GM21381 (cell line): Measurements from ENCODE around the gene NOTCH1.

Source experiments
- ATAC-seq: cut with Tn5 transposase; IDR thresholded peaks from one replicate; pipeline ENCODE4 v1.9.1; 2021; ENCODE audit warnings: mild to moderate bottlenecking, moderate library complexity; ENCODE audit not compliant: unreplicated experiment

Gene NOTCH1

DNA sequence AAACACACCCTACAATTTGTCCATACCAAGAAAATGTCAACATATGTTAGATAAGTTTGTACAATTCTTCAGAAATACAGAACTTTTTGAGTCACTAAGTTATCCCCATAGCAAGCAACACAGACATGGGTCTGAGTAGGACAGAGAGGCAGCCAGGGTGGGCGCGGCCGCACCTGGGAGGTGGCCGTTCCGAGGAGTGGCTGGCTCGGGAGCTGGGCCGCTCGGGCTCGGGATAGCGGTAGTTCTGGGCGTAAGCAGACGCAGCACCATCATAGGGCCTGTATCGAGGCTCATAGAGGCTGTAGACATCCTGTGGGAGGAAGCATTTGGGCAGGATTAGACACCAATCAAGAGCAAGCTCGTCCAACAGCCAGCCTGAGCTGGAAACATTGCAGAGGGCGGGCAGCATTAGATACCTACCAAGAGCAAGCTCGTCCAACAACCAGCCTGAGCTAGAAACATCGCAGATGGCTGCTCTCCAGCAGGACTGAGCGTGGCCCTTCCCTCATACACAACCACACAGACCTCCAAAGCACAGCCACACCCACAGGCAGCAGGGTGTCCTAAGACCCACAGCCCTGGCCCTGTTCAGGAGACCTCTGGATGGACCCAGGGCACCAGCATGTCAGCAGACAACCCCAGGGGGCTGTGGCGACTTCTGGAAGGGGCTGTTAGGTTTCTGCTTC, 73.9 kb downstream of the NOTCH1 start:
- ATAC-seq, result no peak

GRCh38 chr9:136470792-136471469, 74.9 kb downstream of the NOTCH1 start:
- ATAC-seq, result no peak

- ATAC-seq, result no peak
Observed at GRCh38 chr9:136470356-136470755, 75.5 kb downstream of the NOTCH1 start.

DNA sequence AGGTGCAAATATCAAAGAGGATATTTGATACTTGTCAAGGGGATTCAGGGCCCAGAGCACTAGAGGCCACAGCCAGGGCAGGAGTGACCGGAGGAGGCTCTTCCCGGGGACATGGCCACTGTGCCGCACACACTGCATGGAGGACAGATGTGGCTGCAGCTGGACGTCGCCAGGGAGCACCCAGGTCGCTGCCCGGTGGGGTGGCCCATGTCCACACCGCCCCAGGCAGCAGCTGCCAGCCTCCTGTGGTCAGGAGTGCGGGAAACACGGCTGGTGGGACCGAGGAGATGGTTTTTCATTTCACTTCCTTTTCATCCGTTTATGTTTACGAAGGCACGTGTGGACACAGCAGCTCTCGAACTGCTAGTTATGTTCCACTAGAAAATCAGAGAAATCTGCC, 78.1 kb downstream of the NOTCH1 start:
- ATAC-seq, result no peak

DNA sequence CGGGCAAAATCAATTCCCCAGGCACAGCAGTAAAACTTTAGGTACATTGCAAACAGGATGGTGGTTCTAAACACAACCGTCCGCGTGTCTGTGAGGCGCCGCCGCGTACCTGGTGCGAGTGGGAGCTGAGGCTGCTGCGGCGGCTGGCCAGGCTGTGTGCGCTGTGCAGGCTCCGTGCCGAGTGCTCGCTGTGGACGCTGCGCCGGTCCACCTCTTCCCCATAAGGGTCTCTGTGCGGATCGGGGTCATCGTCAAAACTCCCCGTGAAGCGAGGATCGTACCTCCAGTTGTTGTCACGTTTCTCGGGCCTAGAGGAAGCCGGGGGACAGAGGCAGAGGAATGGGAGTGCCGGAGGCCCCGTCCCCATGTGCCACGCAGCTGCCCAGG, 79.7 kb downstream of the NOTCH1 start:
- no peak for ATAC-seq

DNA sequence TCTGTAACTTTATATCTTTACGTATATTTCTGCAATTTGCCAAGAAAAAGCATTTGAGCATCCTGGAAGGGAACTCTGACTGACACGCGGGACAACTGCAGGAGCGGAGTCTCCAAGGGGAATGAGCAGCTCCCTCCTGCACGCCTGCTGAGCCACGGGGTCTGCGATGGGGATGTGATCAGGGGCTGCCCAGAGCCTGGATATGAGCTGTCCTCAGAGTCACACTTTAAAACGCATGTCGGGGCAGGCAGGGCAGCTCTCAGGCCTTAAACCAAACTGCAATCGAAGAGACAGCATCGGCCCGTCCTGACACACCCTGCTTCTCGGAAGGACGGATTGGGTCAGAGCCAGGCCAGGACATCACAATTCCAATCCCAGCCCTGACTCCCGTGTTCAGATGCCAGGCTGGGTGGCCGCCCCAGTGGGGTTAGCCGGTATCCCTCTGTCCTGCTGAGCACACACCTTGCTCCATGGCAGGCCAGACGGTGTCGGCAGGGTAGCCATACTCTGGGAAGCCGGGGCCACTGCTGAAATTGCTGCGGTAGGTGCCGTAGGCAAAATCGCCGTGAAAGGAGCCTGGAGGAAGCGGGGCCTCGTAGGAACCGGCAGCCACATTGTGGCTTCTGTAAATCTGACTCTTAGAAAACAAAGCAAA, 80.2 kb downstream of the NOTCH1 start:
- ATAC-seq, result no peak

DNA sequence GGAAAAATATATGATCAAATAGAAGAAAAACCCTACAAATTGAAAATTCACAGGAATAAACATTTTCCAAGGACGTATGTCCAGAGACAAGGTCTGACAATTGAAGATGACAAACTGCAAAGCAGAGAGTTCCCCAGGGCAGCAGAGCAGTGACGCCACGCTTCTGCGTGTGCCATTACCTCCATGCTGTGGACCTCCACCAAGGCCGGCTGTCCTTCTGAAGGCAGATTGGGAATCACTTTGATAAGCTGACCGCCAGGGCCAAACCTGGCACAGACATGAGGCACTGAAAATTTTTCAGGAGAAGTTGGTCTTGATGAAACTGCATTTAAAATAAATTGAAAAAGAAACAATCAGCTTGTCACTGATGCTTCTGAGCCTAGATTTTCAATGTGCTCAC, 81.6 kb downstream of the NOTCH1 start:
- ATAC-seq, result no peak

- ATAC-seq, result no peak
Observed at GRCh38 chr9:136463578-136463977, 82.3 kb downstream of the NOTCH1 start.

DNA sequence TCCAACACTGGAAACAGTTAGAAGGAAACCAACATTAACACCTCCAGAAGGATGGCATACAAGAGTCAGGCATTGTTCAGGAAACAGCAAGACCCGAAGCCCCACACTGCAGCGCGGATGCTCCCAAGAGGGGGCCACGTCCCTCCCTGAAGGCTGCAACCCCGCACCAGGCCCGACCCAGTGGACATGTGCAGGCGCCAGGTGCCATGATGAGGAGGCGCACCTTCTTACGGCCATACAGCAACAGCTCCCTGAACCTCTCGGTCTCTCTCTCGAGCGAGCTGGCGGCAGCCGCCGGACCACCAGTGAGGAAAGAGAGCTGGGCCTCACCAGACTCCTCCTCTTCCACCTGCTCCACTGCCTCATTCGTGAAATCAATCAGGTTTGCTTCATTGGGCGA, 83.2 kb downstream of the NOTCH1 start:
- no peak for ATAC-seq

DNA sequence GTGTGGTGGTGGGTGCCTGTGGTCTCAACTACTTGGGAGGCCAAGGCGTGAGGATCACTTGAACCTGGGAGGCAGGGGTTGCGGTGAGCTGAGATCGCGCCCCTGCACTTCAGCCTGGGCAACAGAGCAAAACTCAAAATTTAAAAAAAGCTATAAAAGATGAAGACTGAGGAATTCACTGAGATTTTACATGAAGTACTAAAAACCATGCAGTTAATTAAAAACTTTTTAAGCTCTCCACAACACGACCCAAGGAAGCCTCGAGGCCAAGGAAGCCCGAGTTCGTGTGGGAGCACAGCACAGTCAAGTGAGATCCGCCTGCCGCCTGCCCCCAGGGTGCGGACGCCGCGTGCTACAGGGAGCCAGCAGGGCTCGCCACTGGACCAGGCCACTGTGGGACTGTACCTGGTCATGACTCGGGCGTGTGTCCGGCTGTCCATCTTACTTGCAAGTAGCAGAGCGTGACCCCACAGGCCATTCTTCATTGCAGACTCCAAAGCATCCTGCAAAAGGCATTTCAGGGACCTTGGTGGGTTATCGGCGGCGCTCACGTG, 85.0 kb downstream of the NOTCH1 start:
- no peak for ATAC-seq

- ATAC-seq, result no peak
Observed at GRCh38 chr9:136459425-136459824, 86.4 kb downstream of the NOTCH1 start.

- ATAC-seq, result no peak
Observed at GRCh38 chr9:136457326-136457725, 88.5 kb downstream of the NOTCH1 start.

DNA sequence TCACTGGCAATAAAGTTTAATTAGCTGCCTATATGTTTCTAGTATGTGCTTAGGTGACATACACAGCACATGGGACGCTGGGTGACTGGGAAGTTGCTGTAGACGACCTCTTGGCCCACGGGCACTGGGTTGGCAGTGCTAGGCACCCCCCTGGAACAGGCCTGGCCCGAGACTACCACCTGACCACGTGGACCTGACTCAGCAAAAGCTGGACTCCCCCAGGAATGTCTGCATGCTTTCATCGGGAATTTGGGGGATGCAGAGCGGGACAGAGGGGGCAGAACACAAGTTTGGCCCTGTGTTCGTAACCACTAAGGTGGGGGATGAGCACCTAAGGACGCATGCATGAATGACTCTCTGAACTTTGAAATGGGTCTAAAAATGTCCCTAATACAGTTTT, 89.6 kb downstream of the NOTCH1 start:
- no peak for ATAC-seq

- ATAC-seq, result no peak
Observed at GRCh38 chr9:136455043-136456002, 90.5 kb downstream of the NOTCH1 start.

- no peak for ATAC-seq
Observed at GRCh38 chr9:136454026-136454796, 91.6 kb downstream of the NOTCH1 start.

DNA sequence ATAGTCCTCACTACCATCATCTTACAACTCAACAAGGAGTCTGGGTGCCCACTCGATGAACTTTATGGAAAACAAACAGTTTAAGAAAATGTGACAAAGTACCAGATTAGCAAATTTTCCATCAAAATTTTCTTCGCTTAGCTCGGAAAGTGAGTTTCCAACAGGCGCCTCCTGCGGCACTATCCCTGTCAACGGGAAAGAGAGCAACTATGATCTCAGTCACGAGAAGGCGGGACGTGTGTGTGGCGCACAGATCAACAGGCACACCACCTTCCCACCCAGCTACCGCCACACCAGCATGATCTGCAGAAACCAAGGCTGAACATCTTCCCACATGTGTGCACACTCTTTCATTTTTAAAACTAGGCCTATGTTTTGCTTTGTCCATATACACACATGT, 92.5 kb downstream of the NOTCH1 start:
- ATAC-seq, result no peak

- no peak for ATAC-seq
Observed at GRCh38 chr9:136451221-136451877, 94.5 kb downstream of the NOTCH1 start.

GRCh38 chr9:136448655-136449054, 97.2 kb downstream of the NOTCH1 start:
- ATAC-seq, result no peak

DNA sequence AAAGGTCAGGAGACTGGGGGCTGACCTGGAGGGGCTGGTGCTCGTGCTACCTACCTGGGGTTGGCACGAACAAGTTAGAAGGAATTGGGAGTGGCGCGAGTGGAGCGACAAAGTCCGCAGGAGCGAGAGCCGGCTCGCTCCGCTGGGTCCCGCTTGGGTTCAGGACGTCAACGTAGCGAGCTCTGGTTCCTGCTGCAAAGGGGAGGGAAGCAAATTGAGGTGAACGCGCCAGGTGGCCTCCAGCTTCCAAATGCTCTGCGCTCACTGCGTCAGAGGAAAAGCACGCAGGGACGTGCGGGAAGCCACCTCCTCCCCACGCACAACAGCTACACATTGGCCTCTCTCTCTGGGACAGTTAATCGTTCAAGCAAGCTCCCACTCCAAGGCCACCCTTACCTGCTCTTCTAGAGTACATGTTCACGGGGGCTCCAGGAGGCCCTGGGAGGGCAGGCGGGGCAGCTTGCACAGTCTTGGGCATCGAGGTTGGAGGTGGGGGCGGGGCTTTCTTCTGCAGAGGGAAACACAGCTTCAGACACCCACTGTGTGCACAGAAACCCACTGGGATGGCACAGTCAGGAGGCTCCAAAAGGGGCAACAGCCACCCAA, 98.6 kb downstream of the NOTCH1 start:
- no peak for ATAC-seq
